Amniotic stem cell (primary cell): ENCODE measurements around the gene PROM2.
"Not testable (repeated sequence)": the region's sequence is repeated elsewhere in the genome, so short reads cannot be mapped to it uniquely, and the experiment has no call there.

Source experiments
- DNase-seq: peaks from one replicate; lab custom pipeline; 2025; lab: John Stamatoyannopoulos, UW

Gene PROM2, protein sequence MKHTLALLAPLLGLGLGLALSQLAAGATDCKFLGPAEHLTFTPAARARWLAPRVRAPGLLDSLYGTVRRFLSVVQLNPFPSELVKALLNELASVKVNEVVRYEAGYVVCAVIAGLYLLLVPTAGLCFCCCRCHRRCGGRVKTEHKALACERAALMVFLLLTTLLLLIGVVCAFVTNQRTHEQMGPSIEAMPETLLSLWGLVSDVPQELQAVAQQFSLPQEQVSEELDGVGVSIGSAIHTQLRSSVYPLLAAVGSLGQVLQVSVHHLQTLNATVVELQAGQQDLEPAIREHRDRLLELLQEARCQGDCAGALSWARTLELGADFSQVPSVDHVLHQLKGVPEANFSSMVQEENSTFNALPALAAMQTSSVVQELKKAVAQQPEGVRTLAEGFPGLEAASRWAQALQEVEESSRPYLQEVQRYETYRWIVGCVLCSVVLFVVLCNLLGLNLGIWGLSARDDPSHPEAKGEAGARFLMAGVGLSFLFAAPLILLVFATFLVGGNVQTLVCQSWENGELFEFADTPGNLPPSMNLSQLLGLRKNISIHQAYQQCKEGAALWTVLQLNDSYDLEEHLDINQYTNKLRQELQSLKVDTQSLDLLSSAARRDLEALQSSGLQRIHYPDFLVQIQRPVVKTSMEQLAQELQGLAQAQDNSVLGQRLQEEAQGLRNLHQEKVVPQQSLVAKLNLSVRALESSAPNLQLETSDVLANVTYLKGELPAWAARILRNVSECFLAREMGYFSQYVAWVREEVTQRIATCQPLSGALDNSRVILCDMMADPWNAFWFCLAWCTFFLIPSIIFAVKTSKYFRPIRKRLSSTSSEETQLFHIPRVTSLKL

DNA sequence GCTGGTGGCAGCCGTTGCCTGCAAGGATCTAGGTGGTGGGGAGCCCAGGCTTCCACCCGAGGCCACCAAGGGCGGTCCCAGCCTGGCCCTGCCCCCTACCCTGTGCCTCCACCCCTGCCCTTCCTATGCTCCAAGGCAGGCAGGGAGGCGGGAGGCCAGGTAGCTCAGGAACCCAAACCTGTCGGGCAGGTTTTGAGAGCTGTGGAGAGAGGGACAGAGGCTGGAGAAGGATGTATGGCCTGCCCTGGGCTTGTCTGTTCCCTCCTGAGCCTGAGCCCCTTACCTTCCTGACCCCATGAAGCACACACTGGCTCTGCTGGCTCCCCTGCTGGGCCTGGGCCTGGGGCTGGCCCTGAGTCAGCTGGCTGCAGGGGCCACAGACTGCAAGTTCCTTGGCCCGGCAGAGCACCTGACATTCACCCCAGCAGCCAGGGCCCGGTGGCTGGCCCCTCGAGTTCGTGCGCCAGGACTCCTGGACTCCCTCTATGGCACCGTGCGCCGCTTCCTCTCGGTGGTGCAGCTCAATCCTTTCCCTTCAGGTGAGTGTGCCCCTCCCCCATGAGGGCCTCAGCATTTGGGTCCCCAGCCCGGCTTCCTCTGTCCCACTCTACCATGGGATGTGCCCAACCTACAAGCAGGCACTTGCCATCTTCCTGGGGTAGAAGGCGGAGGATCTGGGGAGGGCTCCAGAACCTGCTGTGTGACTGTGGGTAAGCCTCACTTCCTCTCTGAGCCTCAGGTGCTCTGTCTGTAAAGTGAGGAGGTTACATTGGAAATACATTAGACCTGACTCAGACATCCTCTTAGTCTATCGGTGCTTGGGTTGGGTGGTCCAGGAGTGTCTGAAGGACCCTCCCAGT lies at the start of gene PROM2:
Gene PROM2, plus strand, starts transcription at position 159 of the 860 bp plus-strand sequence. Its CDS starts 137 bp downstream, at position 296.
- DNase-seq = no peak

DNA sequence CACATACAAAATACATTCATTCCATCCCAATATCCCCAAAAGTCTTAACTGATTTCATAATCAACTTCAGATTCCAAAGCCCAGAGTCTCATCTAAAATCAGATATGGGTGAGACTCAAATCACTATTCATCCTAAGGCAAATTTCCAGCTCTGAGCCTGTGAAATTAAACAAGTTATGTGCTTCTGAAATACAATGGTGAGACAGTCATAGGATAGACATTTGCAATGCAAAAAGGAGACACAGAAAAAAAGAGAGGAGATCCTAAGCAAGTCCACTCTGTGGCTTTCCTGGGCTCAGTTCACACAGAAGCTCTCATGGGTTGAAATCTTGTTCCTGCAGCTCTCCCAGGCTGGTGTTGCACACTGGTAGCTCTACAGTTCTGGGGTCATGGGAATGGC lies 48.6 kb upstream of the PROM2 start:
- DNase-seq = no peak

DNA sequence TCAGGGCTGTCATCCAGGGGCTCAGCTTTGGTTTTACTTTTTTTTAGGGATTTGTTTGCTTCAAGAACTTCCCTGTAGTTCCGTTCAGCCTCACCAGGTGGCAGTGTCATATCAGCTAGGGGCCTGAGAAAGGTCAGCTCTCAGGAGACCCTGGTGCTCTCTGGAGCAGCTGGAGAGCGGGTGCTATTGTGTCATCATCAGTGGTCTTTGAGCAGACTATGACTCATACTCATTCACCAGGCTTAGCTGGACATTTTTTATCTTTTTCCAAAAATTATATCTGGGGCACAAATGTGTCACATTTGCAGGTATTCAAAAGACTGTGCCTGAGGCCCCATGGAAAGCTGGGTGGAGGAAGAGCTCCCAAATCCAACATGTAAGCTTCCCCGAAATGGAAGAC lies 42.5 kb upstream of the PROM2 start:
- peak; percentile 3 for DNase-seq

DNA sequence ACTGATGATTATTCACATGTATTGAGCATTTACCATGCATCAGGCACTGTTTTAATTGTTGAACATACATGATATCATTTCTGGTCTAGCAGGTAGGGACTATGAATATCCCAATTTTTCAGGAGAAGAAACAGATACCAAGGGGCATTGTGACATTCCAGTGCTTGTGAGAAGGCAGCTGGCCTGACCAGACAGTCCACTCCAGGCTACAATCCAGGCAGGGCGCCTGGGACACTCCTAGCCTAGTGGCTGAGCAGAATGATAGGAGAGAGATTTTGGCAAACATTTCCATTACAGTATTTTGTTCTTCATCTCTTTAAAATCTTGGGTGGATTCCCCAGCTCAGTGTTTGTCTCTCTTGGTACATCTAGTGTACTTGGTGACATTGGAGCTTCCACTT lies 42.0 kb upstream of the PROM2 start:
- no peak for DNase-seq

DNA sequence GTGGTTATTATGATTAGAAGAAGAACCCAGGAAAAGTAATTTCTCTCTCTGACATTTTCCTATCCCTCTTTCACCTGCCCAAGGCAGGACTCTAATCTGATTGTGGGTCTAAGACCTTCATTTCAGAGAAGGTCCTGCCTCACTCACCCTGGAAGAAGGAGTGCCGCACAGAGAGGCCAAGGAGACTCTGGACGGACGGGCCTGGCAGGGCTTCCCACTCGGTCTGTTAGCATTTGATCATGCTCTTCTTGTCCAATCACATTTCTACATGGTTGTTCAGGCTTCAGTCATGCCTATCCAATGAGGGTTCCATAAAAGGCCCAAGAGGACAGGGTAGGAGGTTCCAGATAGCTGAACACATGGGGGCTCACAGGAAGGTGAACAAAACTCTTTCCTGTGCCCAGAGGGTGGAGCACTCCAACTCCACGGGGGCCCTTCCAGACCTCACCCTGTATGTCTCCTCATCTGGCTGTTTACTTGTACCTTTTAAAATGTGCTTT lies 39.9 kb upstream of the PROM2 start:
- DNase-seq = no peak

DNA sequence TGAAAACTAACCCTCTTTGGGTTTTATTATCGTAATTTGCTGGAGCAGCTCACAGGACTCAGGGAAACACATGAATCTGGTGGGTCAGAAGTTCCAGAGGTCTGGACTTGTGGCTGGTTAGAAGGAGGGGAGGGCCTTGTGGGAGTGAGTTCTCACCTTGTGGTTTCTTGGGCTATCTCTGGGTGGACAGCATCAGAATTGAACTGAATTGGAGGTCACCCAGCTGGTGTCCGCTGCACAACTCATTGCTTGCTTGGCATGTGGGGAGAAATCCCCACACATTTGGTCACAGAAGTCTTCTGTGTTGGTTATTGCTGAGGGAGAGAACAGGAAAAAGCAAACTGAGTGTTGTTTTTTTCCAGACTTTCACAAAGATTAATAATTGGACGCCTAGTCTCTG lies 39.4 kb upstream of the PROM2 start:
- DNase-seq = no peak

DNA sequence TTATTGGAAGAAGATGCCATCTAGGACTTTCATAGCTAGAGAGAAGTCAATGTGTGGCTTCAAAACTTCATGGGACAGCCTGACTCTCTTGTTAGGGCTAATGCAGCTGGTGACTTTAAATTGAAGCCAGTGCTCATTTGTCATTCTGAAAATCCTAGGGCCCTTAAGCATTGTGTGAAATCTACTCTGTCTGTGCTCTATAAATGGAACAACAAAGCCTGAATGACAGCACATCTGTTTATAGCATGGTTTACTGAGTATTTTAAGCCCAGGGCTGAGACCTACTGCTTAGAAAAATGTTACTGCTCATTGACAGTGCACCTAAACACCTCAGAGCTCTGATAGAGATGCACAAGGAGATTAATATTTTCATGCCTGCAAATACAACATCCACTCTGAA lies 36.1 kb upstream of the PROM2 start:
- no peak for DNase-seq

DNA sequence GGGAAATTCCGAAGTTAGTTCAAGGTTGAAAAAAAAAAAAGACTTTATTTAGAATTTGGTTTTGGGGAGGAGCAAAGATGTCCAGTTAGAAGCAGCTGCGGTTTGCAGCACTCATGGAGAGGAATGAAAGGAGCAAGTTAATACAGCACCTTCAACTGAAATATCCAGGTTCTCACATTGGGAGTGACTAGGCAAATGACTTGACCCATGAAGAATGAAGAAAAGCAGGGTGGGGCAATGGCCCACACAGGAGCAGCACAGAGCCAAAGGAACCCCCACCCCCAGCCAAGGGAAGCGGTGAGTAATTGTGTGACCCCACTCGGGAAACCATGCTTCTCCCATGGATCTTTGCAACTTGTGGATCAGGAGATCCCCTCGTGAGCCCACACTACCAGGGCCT lies 34.2 kb upstream of the PROM2 start:
- DNase-seq = no peak

DNA sequence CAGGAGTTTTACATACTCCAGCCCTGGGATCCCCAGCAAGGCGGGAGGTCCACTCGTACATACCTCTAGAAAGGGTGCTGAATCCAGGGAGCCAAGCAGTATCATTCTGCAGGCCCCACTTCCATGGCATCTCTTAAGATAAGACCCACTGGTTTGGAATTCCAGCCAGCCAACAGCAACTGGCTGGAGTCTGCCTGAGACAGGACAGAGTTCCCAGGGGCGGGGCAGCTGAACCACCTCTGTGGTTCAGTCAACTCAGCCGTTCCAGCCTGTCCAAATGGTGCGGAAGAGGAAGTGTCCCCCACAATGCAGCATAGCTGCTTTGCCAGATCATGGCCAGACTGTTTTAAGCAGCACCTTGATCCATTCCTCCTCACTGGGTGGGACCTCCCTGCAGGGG lies 33.7 kb upstream of the PROM2 start:
- no peak for DNase-seq

DNA sequence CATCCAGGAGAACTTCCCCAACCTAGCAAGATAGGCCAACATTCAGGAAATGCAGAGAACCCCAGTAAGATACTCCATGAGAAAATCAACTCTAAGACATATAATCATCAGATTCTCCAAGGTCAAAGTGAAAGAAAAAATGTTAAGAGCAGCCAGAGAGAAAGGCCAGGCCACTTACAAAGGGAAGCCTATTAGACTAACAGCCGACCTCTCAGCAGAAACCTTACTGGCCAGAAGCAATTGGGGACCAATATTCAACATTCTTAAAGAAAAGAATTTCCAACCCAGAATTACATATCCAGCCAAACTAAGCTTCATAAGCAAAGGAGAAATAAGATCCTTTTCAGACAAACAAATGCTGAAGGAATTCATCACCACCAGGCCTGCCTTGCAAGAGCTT lies 32.2 kb upstream of the PROM2 start:
- not testable (repeated sequence) for DNase-seq

DNA sequence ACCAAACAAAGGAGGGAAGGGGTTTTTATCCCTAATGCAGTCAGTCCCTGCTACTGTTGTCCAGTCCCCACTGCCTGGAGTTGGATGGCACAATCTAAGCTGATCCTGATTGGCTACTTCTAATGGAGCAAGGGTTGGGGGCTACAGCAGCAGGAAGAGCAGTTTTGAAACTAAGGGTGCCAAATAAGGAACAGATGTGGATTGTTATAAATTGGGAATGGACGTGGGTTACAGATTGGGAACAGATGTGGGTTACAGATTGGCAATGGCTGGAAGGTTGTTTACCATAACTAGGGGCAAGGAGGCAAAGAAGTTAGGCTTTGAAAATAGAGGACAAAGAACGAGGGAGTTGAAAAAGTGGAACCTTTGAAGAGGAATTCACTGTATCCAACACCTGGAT lies 16.0 kb upstream of the PROM2 start:
- DNase-seq = no peak

DNA sequence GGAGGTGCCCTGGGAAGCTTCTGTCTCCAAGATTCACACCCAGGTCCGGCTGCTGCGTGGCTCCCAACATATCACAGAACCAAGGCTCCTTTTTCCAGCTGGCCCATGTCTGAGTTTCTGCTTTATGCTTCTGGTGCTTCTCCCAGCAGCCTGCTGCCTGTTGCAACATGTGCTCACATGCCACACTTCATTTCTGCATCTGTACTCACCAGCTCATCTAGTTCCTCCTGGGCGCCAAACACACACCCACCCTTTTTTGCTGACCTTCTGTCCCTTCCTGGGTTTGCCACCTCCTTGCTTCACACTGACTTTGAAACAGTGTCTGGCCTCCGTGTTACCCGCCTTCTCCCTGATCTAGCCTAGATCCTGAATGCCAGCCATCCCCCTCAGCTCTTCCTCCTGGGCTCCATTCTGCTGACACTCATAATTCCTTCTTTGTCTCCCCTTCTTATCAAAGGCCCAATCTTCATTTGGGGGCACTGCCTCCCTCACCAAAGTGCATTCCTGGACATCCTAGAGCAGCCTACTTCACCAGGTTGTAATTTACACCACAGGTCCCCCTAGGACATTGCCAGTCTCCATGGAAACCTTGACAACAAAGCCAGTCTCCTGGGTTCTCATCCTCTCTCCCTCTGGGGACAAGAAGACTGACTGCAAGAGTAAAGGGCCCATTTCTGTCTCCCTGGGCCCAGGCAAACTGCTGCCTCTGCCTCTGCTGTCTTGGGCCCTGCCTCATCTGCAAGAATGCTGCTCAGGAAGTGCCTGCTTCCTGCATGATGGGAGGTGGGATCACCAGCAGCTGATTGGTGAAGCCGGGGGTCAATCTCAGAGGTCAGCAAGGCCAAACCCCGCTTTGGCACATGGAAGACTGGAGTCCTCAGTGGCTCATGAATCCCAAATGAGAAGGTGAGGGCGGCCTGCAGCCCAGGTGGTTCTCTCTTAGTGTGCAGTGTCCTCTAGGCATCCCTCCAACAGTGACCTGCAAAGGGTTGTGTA lies 13.9 kb upstream of the PROM2 start:
- DNase-seq = no peak

DNA sequence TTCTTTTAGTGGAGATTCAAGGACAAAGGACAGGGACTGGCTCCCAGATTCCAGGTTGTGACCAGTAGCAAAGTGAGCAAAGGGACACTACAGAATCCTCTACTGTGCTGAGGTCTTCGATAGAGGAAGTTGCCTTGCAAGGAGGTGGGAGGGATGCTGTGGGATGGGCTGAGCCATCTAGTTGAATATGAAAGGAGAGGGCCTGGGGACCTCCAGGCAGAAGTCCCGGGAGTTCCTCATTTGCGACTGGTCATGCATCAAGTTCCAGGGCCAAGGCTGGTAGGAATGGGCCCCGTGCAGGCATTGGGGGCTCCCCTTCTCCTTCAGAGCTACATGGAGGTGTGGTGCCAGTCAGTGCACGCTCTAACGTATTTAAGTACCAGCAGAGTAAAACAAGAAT lies 12.6 kb upstream of the PROM2 start:
- no peak for DNase-seq

DNA sequence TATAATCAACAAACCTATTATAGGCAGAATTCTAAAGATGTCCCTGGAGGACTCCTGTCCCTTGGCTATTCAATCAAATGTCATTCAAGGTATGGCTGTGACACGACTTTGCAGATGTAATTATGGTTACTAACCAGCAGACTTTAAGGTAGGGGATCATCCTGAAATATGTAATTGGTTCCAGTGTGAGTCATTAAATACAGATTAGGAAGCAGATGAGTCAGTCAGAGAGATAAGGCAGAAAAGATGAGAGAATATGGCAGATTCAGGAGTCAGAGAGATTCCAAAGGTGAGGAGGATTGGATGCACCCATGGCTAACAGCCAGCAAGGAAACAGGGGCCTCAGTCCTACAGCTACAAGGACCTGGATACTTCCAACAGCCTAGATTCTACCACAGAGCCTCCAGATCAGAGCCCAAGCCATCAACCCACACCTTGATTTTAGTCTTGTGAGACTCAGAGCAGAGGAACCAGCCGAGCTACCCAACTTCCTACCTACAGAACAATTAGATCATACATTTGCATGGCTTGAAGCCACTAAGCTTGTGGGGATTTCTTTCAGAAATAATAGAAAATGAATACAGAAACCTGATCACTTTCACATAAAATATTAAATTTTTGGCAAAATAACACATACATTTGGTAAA lies 11.2 kb upstream of the PROM2 start:
- DNase-seq = no peak

DNA sequence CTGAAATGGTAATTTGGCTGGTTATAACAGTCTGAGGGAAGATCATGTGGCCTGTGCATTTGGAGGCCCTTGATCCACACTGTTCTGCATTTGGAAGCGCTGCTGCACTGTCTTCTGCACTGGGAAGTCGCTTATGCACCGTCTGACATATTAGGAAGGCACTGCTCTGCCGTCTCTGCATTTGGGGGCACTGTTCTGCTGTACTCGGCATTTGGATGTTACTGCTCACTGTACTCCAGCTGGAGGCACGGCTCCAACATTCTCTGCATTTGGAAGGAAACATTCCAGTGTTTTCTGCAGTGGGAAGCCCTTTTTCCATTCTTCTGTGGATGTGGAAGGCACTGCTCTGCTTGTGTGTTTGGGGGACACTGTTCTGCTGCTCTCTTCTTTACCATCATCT lies 9.6 kb upstream of the PROM2 start:
- no peak for DNase-seq

DNA sequence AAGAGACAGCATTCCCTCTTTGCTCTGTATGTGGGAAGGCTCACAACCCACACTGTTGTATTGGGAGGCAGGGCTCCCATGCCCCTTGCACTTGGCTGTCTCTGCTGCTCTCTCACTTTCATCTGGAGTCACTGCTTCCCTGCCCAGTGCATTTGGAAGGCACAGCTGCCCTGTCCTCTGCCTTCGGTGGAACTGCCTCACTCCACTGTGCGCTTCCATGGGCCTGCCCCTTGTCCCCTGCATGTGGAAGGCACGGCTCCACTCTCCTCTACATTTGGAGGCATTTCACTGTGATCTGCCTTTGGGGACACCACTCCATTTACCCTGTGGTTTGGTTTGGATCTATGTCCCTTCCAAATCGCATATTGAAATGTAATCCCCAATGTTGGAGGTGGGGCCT lies 9.1 kb upstream of the PROM2 start:
- no peak for DNase-seq

DNA sequence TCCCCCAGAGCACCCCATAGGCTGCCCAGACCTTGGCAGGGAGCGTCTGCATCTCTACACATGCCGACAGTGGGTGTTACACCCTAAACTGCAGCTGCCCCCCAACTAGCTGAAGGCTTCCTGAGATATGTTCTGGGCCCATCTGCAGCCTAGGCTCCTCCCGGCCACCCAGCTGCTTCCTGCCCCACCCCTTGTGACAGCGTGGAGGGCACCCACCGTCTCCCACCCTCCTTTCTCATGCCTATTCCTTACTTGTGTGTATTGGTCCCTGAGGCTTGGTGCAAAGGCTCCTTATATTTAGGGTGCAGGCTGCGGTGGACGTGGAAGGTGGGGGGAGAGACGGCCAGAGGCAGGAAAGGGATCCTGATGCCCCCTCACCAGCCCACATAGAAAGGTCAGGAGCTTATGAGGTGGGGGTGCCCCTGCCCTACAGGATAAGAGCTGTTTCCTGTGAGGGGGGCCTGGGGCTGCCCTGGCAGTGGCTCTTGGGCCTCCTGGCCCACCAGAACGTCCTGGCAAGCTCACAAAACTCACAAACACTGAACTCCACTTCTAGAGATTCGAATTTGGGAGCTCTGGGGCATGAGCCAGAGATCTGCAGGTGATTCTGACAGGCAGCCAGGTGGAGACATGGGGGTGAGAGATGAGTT lies 7.3 kb upstream of the PROM2 start:
- no peak for DNase-seq

DNA sequence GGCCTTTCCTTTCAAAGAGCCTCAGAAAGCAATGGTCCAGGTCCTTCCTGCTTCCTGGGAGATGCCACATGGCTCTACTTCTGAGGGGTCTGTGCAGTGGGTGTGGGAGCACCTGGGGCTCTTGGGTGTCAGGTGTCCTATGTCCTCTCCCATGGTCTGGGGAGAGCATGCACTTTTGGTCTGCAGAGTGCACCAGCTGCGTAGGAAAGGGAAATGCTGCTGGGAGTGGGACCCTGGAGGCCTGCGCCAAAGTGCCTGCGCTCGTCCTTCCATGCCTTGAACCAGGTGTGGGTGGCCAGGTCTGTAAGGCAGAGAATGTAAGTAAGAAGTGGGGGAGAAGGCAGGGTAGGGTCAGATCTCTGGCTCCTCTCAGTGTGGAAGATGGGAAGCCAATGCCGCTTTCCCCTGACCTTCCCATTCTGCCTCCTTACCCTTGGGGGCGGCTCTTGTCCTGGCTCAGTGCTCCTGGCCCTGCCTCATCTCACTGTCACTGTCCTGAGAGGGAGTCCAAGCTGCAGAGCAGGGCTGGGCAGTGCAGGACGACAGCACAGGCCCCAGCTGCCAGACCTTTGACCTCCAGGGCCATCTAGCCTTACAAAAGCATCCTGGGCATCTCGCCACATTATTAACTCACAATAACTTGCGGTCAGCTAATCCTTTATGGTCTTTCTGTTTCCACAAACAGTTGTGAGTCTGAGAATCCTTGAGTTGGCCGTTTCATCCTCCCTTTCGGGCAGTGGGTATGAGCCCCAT lies 6.6 kb upstream of the PROM2 start:
- DNase-seq = no peak
